H9 (cell line): ENCODE measurements around the gene CBS. TPM values are rescaled to one million over a fixed set of nuclear protein-coding genes. Genes with fewer than 3 reads are reported as not detected.

Experiments
- DNase-seq: peaks from one replicate; pipeline ENCODE4 v3.0.0-alpha.2; 2017
- H2AFZ ChIP-seq: one replicate; pipeline ENCODE4 v1.6.1; 2013; ENCODE audit warnings: mild to moderate bottlenecking, low read length, control low read depth, moderate library complexity
- H2AK5ac ChIP-seq: 2 replicates; pipeline ENCODE4 v1.6.1; 2013; ENCODE audit warnings: low read length, control low read depth, mixed read lengths; ENCODE audit not compliant: insufficient read length
- H2BK120ac ChIP-seq: one replicate; pipeline ENCODE4 v1.6.1; 2013; ENCODE audit warnings: low read depth, mild to moderate bottlenecking, low read length, control low read depth, inconsistent platforms; ENCODE audit not compliant: poor library complexity, severe bottlenecking
- H2BK12ac ChIP-seq: 2 replicates; pipeline ENCODE4 v1.6.1; 2013; ENCODE audit warnings: low read length, control low read depth, mixed read lengths, low read depth; ENCODE audit not compliant: insufficient read length
- H2BK15ac ChIP-seq: 2 replicates; pipeline ENCODE4 v1.6.1; 2013; ENCODE audit warnings: low read depth, low read length, control low read depth
- H2BK20ac ChIP-seq: one replicate; pipeline ENCODE4 v1.6.1; 2013; ENCODE audit warnings: low read depth, mild to moderate bottlenecking, low read length, control low read depth, inconsistent platforms; ENCODE audit not compliant: poor library complexity, severe bottlenecking
- H2BK5ac ChIP-seq: 2 replicates; pipeline ENCODE4 v1.6.1; 2013; ENCODE audit warnings: low read length, control low read depth, mixed read lengths; ENCODE audit not compliant: insufficient read length
- H3K14ac ChIP-seq: 2 replicates; pipeline ENCODE4 v1.6.1; 2013; ENCODE audit warnings: low read length, control low read depth; ENCODE audit not compliant: insufficient read depth
- H3K18ac ChIP-seq: 2 replicates; pipeline ENCODE4 v1.6.1; 2013; ENCODE audit warnings: low read depth, mild to moderate bottlenecking, mixed read lengths, low read length, control low read depth; ENCODE audit not compliant: insufficient read length
- H3K23ac ChIP-seq: 2 replicates; pipeline ENCODE4 v1.6.1; 2013; ENCODE audit warnings: low read length, control low read depth, mixed read lengths, low read depth; ENCODE audit not compliant: insufficient read length
- H3K23me2 ChIP-seq: 2 replicates; pipeline ENCODE4 v1.6.1; 2013; ENCODE audit warnings: low read depth, mild to moderate bottlenecking, mixed read lengths, low read length, control low read depth; ENCODE audit not compliant: insufficient read length, poor library complexity, severe bottlenecking
- H3K27ac ChIP-seq: 2 replicates; pipeline ENCODE4 v1.5.1; 2013; ENCODE audit warnings: low read length, control low read depth, mixed read lengths, low read depth; ENCODE audit not compliant: insufficient read length
- H3K27me3 ChIP-seq: 2 replicates; pipeline ENCODE4 v1.6.1; 2013; ENCODE audit warnings: low read length, control low read depth, inconsistent platforms; ENCODE audit not compliant: insufficient read depth
- H3K4ac ChIP-seq: 2 replicates; pipeline ENCODE4 v1.6.1; 2013; ENCODE audit warnings: low read depth, mild to moderate bottlenecking, control low read depth, inconsistent platforms, low read length, moderate library complexity
- H3K4me1 ChIP-seq: 2 replicates; pipeline ENCODE4 v1.6.1; 2013; ENCODE audit warnings: low read length, control low read depth, inconsistent platforms; ENCODE audit not compliant: insufficient read depth
- H3K4me2 ChIP-seq: 2 replicates; pipeline ENCODE4 v1.6.1; 2013; ENCODE audit warnings: low read length, control low read depth, mixed read lengths; ENCODE audit not compliant: insufficient read length, insufficient read depth
- H3K56ac ChIP-seq: 2 replicates; pipeline ENCODE4 v1.6.1; 2013; ENCODE audit warnings: low read depth, mild to moderate bottlenecking, mixed read lengths, low read length, control low read depth; ENCODE audit not compliant: insufficient read length
- H3K79me1 ChIP-seq: 2 replicates; pipeline ENCODE4 v1.6.1; 2013; ENCODE audit warnings: low read depth, mild to moderate bottlenecking, moderate library complexity, low read length, control low read depth, inconsistent platforms; ENCODE audit not compliant: insufficient read depth, poor library complexity, severe bottlenecking
- H3K79me2 ChIP-seq: 2 replicates; pipeline ENCODE4 v1.6.1; 2013; ENCODE audit warnings: low read length, control low read depth, inconsistent platforms; ENCODE audit not compliant: insufficient read depth
- H3K9ac ChIP-seq: 2 replicates; pipeline ENCODE4 v1.6.1; 2013; ENCODE audit warnings: low read length, control low read depth, mixed read lengths; ENCODE audit not compliant: insufficient read length; ENCODE audit errors: extremely low read depth
- H3K9me3 ChIP-seq: one replicate; pipeline ENCODE4 v1.6.1; 2013; ENCODE audit warnings: low read depth, low read length, inconsistent platforms; ENCODE audit not compliant: control insufficient read depth
- H3T11ph ChIP-seq: one replicate; pipeline ENCODE4 v1.6.1; 2013; ENCODE audit warnings: mild to moderate bottlenecking, low read length, control low read depth, inconsistent platforms
- H4K20me1 ChIP-seq: one replicate; pipeline ENCODE4 v1.6.1; 2013; ENCODE audit not compliant: control insufficient read depth, insufficient read length, insufficient read depth
- H4K5ac ChIP-seq: 2 replicates; pipeline ENCODE4 v1.6.1; 2013; ENCODE audit warnings: low read depth, mild to moderate bottlenecking, mixed read lengths, low read length, control low read depth; ENCODE audit not compliant: insufficient read length
- H4K8ac ChIP-seq: replicated peaks from 2 replicates; pipeline ENCODE4 v1.6.1; 2013; ENCODE audit warnings: low read length, control low read depth, mixed read lengths, low read depth; ENCODE audit not compliant: insufficient read length
- H4K91ac ChIP-seq: 2 replicates; pipeline ENCODE4 v1.6.1; 2013; ENCODE audit warnings: low read depth, mild to moderate bottlenecking, moderate library complexity, mixed read lengths, low read length, control low read depth; ENCODE audit not compliant: insufficient read length
- H3K27ac Mint-ChIP-seq, 3 experiments: 2 replicates in 2 of 3; 3 replicates in 1 of 3; pipeline ENCODE4 v1.8.0; 2020 to 2021; ENCODE audit warnings: mixed read lengths in 3 of 3, mild to moderate bottlenecking in 1 of 3, moderate library complexity in 1 of 3
- H3K27me3 Mint-ChIP-seq: 2 replicates; pipeline ENCODE4 v1.8.0; 2021; ENCODE audit warnings: low read depth, mild to moderate bottlenecking, moderate library complexity, mixed read lengths
- H3K36me3 Mint-ChIP-seq, 3 experiments: 2 replicates in 2 of 3; 3 replicates in 1 of 3; pipeline ENCODE4 v1.8.0; 2020 to 2021; ENCODE audit warnings: low read depth in 3 of 3, mixed read lengths in 3 of 3; ENCODE audit not compliant: insufficient read depth in 1 of 3
- H3K4me1 Mint-ChIP-seq, 2 experiments: 2 replicates each; pipeline ENCODE4 v1.8.0; 2020; ENCODE audit warnings: mixed read lengths in 2 of 2
- H3K4me3 Mint-ChIP-seq, 2 experiments: 2 replicates in 1 of 2; 3 replicates in 1 of 2; pipeline ENCODE4 v1.8.0; 2020 to 2021; ENCODE audit warnings: mild to moderate bottlenecking in 2 of 2, mixed read lengths in 2 of 2, moderate library complexity in 1 of 2
- H3K9me3 Mint-ChIP-seq, 2 experiments: 2 replicates in 1 of 2; 3 replicates in 1 of 2; pipeline ENCODE4 v1.8.0; 2020; ENCODE audit warnings: mild to moderate bottlenecking in 2 of 2, mixed read lengths in 2 of 2, moderate library complexity in 1 of 2
- CTCF ChIP-seq: fragments of 200-600 bp; sonication (generic); conservative IDR thresholded peaks from 3 replicates; pipeline ENCODE4 v1.8.0; 2021; ENCODE audit warnings: antibody characterized with exemption, mild to moderate bottlenecking
- WGBS: extraction: QIAGEN DNeasy Blood & Tissue Kit; methylation state at CpG from one replicate; pipeline ENCODE4 v1.1.7; 2013; ENCODE audit warnings: missing lambda C conversion rate, low lambda C conversion rate, mixed read lengths; ENCODE audit not compliant: insufficient read length; ENCODE audit errors: extremely low coverage; 5-methylcytosine and 5-hydroxymethylcytosine counted together
- total RNA-seq: library from RNA; stranded (reverse); gene quantifications from 2 replicates; pipeline ENCODE4 v1.2.1, GENCODE V29; 2021

The CBS gene
- total RNA-seq, 1 experiment from 2014 or later: 350 TPM

DNA sequence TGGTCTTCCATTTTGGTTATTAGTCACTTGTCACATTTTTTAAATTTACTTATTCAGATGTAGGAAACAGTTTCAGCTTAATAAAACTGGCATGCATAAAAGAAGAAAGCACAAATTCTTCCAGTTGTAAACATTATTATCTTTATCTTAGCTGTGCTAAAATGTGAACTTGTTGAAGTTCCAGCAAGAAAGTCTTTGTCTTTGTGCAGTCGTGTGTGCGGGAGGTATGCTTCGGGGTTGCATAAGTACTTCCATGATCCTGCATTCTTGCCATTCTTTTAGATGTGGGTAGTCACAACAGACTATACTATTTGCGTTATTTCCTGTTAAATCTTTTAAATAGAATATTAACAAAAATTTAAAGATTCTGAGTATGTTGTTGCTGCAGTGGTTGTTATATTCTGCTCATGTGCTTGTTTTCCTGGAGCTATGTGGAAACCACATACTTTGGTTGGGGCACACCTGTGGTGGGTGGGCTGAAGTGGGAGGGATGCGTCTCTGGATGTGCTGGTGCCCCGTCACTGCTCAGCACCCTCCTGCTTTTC lies 49.9 kb downstream of the CBS start:
- Histone ChIP-seq H3K4me1 (no peaks in the 10 kb centered on the region; the same call in 1 of the 2 replicates), H2BK15ac (no peak overlapping the region), H4K8ac (no peak overlapping the region), H2BK120ac (no peak overlapping the region), H3K4me2 (no peak overlapping the region), H2BK20ac (no peak overlapping the region), H4K5ac (no peak overlapping the region), H3K27me3 (no peaks in the 10 kb centered on the region), H3K9ac (no peak overlapping the region), H3K18ac (no peak overlapping the region), H2BK12ac (no peak overlapping the region), H3K14ac (no peak overlapping the region), H3K79me2 (no peaks in the 10 kb centered on the region), H4K20me1 (no peaks in the 10 kb centered on the region), H2AK5ac (no peak overlapping the region), H3K23me2 (no peaks in the 10 kb centered on the region), H3K4ac (no peak overlapping the region), H3K27ac (no peak overlapping the region), H3K9me3 (no peaks in the 10 kb centered on the region), H2AFZ (no peak overlapping the region), H3K56ac (no peak overlapping the region), H3T11ph (no peak overlapping the region), H2BK5ac (no peak overlapping the region), H3K79me1 (no peaks in the 10 kb centered on the region), H4K91ac (no peak overlapping the region), H3K23ac (no peak overlapping the region)
- Mint-ChIP-seq H3K4me3 (no peak overlapping the region), H3K36me3 (peaks cover 18 to 90% (median 61%) of the 10 kb centered on the region in 3 experiments; a peak in 6 of 7 replicates), H3K27me3 (no peaks in the 10 kb centered on the region), H3K4me1 (peaks cover 3 to 4% of the 10 kb centered on the region in 2 experiments), H3K9me3 (no peaks in the 10 kb centered on the region), H3K27ac (peak overlapping the region in 2 of 3 experiments; percentile 10 to 30; a peak in 1 of 7 replicates)
- WGBS: no CpG with 5 or more reads among the region's 6 CpGs
- no peak for DNase-seq
- no peak for TF ChIP-seq CTCF
